Spleen (tissue), 7 donors: Measurements from ENCODE around the gene MARCHF10.

Experiments
- CTCF ChIP-seq, 11 experiments: fragments of 200-600 bp in 7 of 11; fragments of 450-650 bp in 4 of 11; sonication (generic) in 4 of 11; IDR thresholded peaks in 8 of 11; conservative IDR thresholded peaks in 3 of 11; 1 replicate in 7 of 11; 2 replicates in 4 of 11; pipeline versions ENCODE4 v1.4.0 to v1.8.0; 2016 to 2021; ENCODE audit warnings: antibody characterized with exemption in 11 of 11, inconsistent platforms in 4 of 11, mild to moderate bottlenecking in 1 of 11
- POLR2A ChIP-seq, 3 donors: fragments of 450-650 bp; IDR thresholded peaks; one replicate each; pipeline ENCODE4 v1.5.1; 2017; ENCODE audit warnings: antibody characterized with exemption in 3 of 3, mild to moderate bottlenecking in 1 of 3
- donor health status: DM: no; HTN: no; CAD: no; lungs with moderate emphysema.
- donor health status: DM: no; HTN: no; CAD: no.
- donor health status: DM: no; HTN: no; CAD: no.

- no peak for TF ChIP-seq CTCF (IDR thresholded peaks at IDR 0.05 in 8 of 11, conservative IDR thresholded peaks at IDR 0.05 in 3 of 11)
- no peak for TF ChIP-seq POLR2A (IDR thresholded peaks at IDR 0.05)
Observed at GRCh38 chr17:62819511-62820221, 11.6 kb upstream of the MARCHF10 start.
